GM12878 (cell line): ENCODE measurements around the gene NLRP6.

ENCODE experiments used
- ATF2 ChIP-seq: IDR thresholded peaks from 2 replicates; pipeline ENCODE4 v1.6.1; 2012; ENCODE audit warnings: low read length, inconsistent platforms
- BRCA1 ChIP-seq: IDR thresholded peaks from 2 replicates; pipeline ENCODE4 v1.6.1; 2011; ENCODE audit warnings: low read depth, low read length, improper control_type of control experiment
- CBFB ChIP-seq: IDR thresholded peaks from 2 replicates; pipeline ENCODE4 v1.6.1; 2016; ENCODE audit warnings: antibody characterized with exemption, low read depth
- CHD1 ChIP-seq: IDR thresholded peaks from 2 replicates; pipeline ENCODE4 v1.6.1; 2012; ENCODE audit warnings: low read depth, low read length, improper control_type of control experiment
- CTCF ChIP-seq, 3 experiments: IDR thresholded peaks in 2 of 3; conservative IDR thresholded peaks in 1 of 3; 2 replicates each; pipeline ENCODE4 v1.5.1; 2011; ENCODE audit warnings: low read depth in 3 of 3, low read length in 3 of 3, mild to moderate bottlenecking in 3 of 3, control low read depth in 2 of 3, moderate library complexity in 2 of 3, inconsistent platforms in 1 of 3, mixed read lengths in 1 of 3; ENCODE audit not compliant: control insufficient read depth in 2 of 3, insufficient read depth in 1 of 3; ENCODE audit errors: extremely low read depth in 1 of 3
- E2F4 ChIP-seq: IDR thresholded peaks from 2 replicates; pipeline ENCODE4 v1.6.1; 2012; ENCODE audit warnings: low read depth, low read length, improper control_type of control experiment
- EP300 ChIP-seq, 2 experiments: fragments of 150-350 bp in 1 of 2; IDR thresholded peaks; 2 replicates each; pipeline ENCODE4 v1.6.1; 2011 to 2012; ENCODE audit warnings: low read depth in 2 of 2, low read length in 2 of 2, borderline replicate concordance in 1 of 2, improper control_type of control experiment in 1 of 2, inconsistent platforms in 1 of 2; ENCODE audit not compliant: control insufficient read depth in 1 of 2
- EZH2 ChIP-seq: IDR thresholded peaks from 2 replicates; pipeline ENCODE4 v1.6.1; 2012; ENCODE audit warnings: low read depth, mild to moderate bottlenecking, control low read depth, inconsistent platforms, low read length, borderline replicate concordance; ENCODE audit not compliant: control insufficient read depth
- KDM1A ChIP-seq: fragments of 200-600 bp; sonication (generic); IDR thresholded peaks from 2 replicates; pipeline ENCODE4 v1.6.1; 2016; ENCODE audit warnings: borderline replicate concordance
- MAX ChIP-seq: IDR thresholded peaks from 2 replicates; pipeline ENCODE4 v1.6.1; 2012; ENCODE audit warnings: low read depth, low read length, improper control_type of control experiment
- MEF2A ChIP-seq: IDR thresholded peaks from 2 replicates; pipeline ENCODE4 v1.6.1; 2011; ENCODE audit warnings: low read depth, mild to moderate bottlenecking, low read length, moderate library complexity; ENCODE audit not compliant: insufficient read depth
- POLR2A ChIP-seq: IDR thresholded peaks from 2 replicates; pipeline ENCODE4 v1.6.1; 2011; ENCODE audit warnings: low read depth, mild to moderate bottlenecking, low read length
- POLR2AphosphoS5 ChIP-seq: IDR thresholded peaks from 2 replicates; pipeline ENCODE4 v1.6.1; 2011; ENCODE audit warnings: mild to moderate bottlenecking, low read length, inconsistent platforms
- SREBF2 ChIP-seq: IDR thresholded peaks from 2 replicates; pipeline ENCODE4 v1.6.1; 2012; ENCODE audit warnings: mild to moderate bottlenecking, low read length

GRCh38 chr11:251550-251949 lies 26.7 kb upstream of the NLRP6 start:
- no peak for TF ChIP-seq CHD1
- no peak for TF ChIP-seq MEF2A
- TF ChIP-seq SREBF2: no peak
- peak in 1 of 3 experiments; percentile 7; a peak in 2 of 6 replicates for TF ChIP-seq CTCF (IDR thresholded peaks at IDR 0.05 in 2 of 3, conservative IDR thresholded peaks at IDR 0.05 in 1 of 3; ENCODE audit: control insufficient read depth in 2 of 3, extremely low read depth in 1 of 3, insufficient read depth in 1 of 3, low read depth in 3 of 3, low read length in 3 of 3)
- no peak for TF ChIP-seq MAX
- TF ChIP-seq POLR2AphosphoS5: no peak
- TF ChIP-seq E2F4: no peak
- no peak for TF ChIP-seq KDM1A
- TF ChIP-seq EZH2: no peak
- no peak for TF ChIP-seq ATF2
- TF ChIP-seq CBFB: no peak
- TF ChIP-seq EP300 (IDR thresholded peaks at IDR 0.05; ENCODE audit: borderline replicate concordance in 1 of 2, control insufficient read depth in 1 of 2, low read depth in 2 of 2, low read length in 2 of 2): no peak
- TF ChIP-seq POLR2A: no peak
- TF ChIP-seq BRCA1: no peak
